ENCODE results near the gene ATP1A2. TPM values are rescaled to one million over a fixed set of nuclear protein-coding genes. Genes with fewer than 3 reads are reported as not detected.

The ATP1A2 gene
- total and polyA plus RNA-seq, 2 donors (not counting 1 experiment from before 2014, with no cell fraction given) = not detected

GRCh38 chr1:160163615-160164014 is 48.1 kb downstream of the ATP1A2 start:
- no peak overlapping the region for H3K4me3 Mint-ChIP-seq
- intact Hi-C loops (cut with micrococcal nuclease) = no loop called here
- no peaks in the 10 kb centered on the region for H4K20me1 ChIP-seq (ENCODE audit: control insufficient read depth, insufficient read depth, low read length, poor library complexity, severe bottlenecking)
- H3K4me1 ChIP-seq (ENCODE audit: control insufficient read depth in 2 of 2, insufficient read depth in 2 of 2, low read length in 2 of 2) = no peaks in the 10 kb centered on the region
- no peak overlapping the region for H3K27ac ChIP-seq (ENCODE audit: low read length in 2 of 2)
- no peaks in the 10 kb centered on the region for H3K9me3 Mint-ChIP-seq (ENCODE audit: insufficient read depth)
- no peak overlapping the region for H3K9ac ChIP-seq (ENCODE audit: low read length)
- ChIA-PET CTCF (interaction anchor here (1.2 kb wide), 1 partner anchor 128 kb away, joined by 5 read pairs; no protein-coding TSS in a partner anchor), POLR2A (no interaction called here)
- H3K4me2 ChIP-seq (replicated peaks; ENCODE audit: low read depth, low read length, poor library complexity, severe bottlenecking) = no peak overlapping the region
- no peaks in the 10 kb centered on the region for H3K9me3 ChIP-seq (ENCODE audit: control extremely low read depth in 1 of 3, control insufficient read depth in 2 of 3, insufficient read depth in 1 of 3, low read length in 2 of 3)
- no peak overlapping the region for H3K27ac Mint-ChIP-seq
- no peaks in the 10 kb centered on the region for H3K79me2 ChIP-seq (ENCODE audit: control insufficient read depth, insufficient read depth, low read length)
- H2AFZ ChIP-seq (ENCODE audit: insufficient read depth, low read depth, low read length, poor library complexity, severe bottlenecking) = no peak overlapping the region
- DNase-seq (no peak), ATAC-seq (ENCODE audit: low read depth) (no peak)
- WGBS (ENCODE audit: insufficient coverage) = no CpG with 5 or more reads among the region's 1 CpG
- H3K4me3 ChIP-seq (ENCODE audit: control extremely low read depth in 1 of 5, extremely low read depth in 1 of 5, insufficient read depth in 1 of 5, low read depth in 2 of 5, low read length in 4 of 5) = no peak overlapping the region
- peaks cover 2% of the 10 kb centered on the region for H3K4me1 Mint-ChIP-seq
- H3K27me3 Mint-ChIP-seq = no peaks in the 10 kb centered on the region
- TF ChIP-seq EZH2 (IDR thresholded peaks at IDR 0.05; ENCODE audit: borderline replicate concordance, insufficient read depth, low read depth, low read length, poor library complexity, severe bottlenecking) = no peak
- TF ChIP-seq, protein P1, sequence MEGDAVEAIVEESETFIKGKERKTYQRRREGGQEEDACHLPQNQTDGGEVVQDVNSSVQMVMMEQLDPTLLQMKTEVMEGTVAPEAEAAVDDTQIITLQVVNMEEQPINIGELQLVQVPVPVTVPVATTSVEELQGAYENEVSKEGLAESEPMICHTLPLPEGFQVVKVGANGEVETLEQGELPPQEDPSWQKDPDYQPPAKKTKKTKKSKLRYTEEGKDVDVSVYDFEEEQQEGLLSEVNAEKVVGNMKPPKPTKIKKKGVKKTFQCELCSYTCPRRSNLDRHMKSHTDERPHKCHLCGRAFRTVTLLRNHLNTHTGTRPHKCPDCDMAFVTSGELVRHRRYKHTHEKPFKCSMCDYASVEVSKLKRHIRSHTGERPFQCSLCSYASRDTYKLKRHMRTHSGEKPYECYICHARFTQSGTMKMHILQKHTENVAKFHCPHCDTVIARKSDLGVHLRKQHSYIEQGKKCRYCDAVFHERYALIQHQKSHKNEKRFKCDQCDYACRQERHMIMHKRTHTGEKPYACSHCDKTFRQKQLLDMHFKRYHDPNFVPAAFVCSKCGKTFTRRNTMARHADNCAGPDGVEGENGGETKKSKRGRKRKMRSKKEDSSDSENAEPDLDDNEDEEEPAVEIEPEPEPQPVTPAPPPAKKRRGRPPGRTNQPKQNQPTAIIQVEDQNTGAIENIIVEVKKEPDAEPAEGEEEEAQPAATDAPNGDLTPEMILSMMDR (IDR thresholded peaks at IDR 0.05) = no peak
- no peaks in the 10 kb centered on the region for H3K27me3 ChIP-seq (replicated peaks in 1 of 4; ENCODE audit: control extremely low read depth in 1 of 4, control insufficient read depth in 3 of 4, insufficient read depth in 4 of 4, low read length in 3 of 4)
- H3K36me3 ChIP-seq (replicated peaks in 1 of 2; ENCODE audit: control extremely low read depth in 1 of 2, control insufficient read depth in 1 of 2, extremely low read depth in 1 of 2, insufficient read depth in 2 of 2, low read length in 1 of 2) = no peaks in the 10 kb centered on the region

- Histone ChIP-seq H3K4me1 (ENCODE audit: control insufficient read depth in 2 of 2, insufficient read depth in 2 of 2, low read length in 2 of 2) (peaks cover 0 to under 1% of the 10 kb centered on the region in 2 donors), H3K9me3 (ENCODE audit: control extremely low read depth in 1 of 3, control insufficient read depth in 2 of 3, insufficient read depth in 1 of 3, low read length in 2 of 3) (no peaks in the 10 kb centered on the region), H3K4me2 (replicated peaks; ENCODE audit: low read depth, low read length, poor library complexity, severe bottlenecking) (no peak overlapping the region), H3K36me3 (replicated peaks in 1 of 2; ENCODE audit: control extremely low read depth in 1 of 2, control insufficient read depth in 1 of 2, extremely low read depth in 1 of 2, insufficient read depth in 2 of 2, low read length in 1 of 2) (no peaks in the 10 kb centered on the region), H3K27me3 (replicated peaks in 1 of 4; ENCODE audit: control extremely low read depth in 1 of 4, control insufficient read depth in 3 of 4, insufficient read depth in 4 of 4, low read length in 3 of 4) (no peaks in the 10 kb centered on the region), H3K27ac (ENCODE audit: low read length in 2 of 2) (no peak overlapping the region), H4K20me1 (ENCODE audit: control insufficient read depth, insufficient read depth, low read length, poor library complexity, severe bottlenecking) (no peaks in the 10 kb centered on the region), H2AFZ (ENCODE audit: insufficient read depth, low read depth, low read length, poor library complexity, severe bottlenecking) (no peak overlapping the region), H3K79me2 (ENCODE audit: control insufficient read depth, insufficient read depth, low read length) (no peaks in the 10 kb centered on the region), H3K9ac (ENCODE audit: low read length) (no peak overlapping the region), H3K4me3 (ENCODE audit: control extremely low read depth in 1 of 5, extremely low read depth in 1 of 5, insufficient read depth in 1 of 5, low read depth in 2 of 5, low read length in 4 of 5) (no peak overlapping the region)
- no peaks in the 10 kb centered on the region for H3K9me3 Mint-ChIP-seq (ENCODE audit: insufficient read depth)
- H3K4me1 Mint-ChIP-seq = peaks cover 3% of the 10 kb centered on the region
- CTCF ChIA-PET = no interaction called here
- POLR2A ChIA-PET = no interaction called here
- DNase-seq (no peak), ATAC-seq (ENCODE audit: low read depth) (no peak)
- H3K4me3 Mint-ChIP-seq = no peak overlapping the region
- 100% methylated on average over 8 of the region's 10 CpGs for WGBS (ENCODE audit: insufficient coverage)
- intact Hi-C loops (cut with micrococcal nuclease) = no loop called here
- TF ChIP-seq, protein P1 (IDR thresholded peaks at IDR 0.05) = no peak
- no peaks in the 10 kb centered on the region for H3K27me3 Mint-ChIP-seq
- H3K27ac Mint-ChIP-seq = no peak overlapping the region
Observed at GRCh38 chr1:160164121-160164520, 48.6 kb downstream of the ATP1A2 start.
